ENCODE results near the gene ACD.
A peak's percentile ranks its signal among the peaks of the same experiment; 100 is the strongest.

The ACD gene

DNA sequence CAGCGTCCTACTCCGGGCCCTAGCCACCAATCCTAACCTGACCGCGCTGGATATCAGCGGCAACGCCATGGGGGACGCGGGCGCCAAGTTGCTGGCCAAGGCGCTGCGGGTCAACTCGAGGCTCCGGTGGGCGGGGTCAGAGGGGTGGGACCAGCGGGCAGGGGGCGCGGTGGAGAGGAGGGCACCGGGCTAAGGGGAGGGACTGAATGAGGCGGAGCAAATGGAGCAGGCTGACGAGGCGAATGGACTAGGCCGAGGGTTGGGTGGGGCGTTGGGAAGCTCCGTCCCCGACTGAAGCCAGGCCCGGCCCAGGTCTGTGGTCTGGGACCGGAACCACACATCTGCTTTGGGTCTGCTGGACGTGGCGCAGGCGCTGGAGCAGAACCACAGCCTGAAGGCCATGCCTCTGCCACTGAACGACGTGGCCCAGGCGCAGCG lies 10.5 kb downstream of the ACD start:
- no peak overlapping the region for H3K27ac ChIP-seq
- no peak for DNase-seq (ENCODE audit: low read depth, low spot score)

- no peak for DNase-seq (ENCODE audit: low read depth, low spot score)
- no peak overlapping the region for H3K27ac ChIP-seq
These were observed 11.2 kb downstream of the ACD start for GRCh38 chr16:67648764-67649407.

- DNase-seq (ENCODE audit: low read depth, low spot score): no peak
- H3K27ac ChIP-seq: no peak overlapping the region
These were observed 11.8 kb downstream of the ACD start for GRCh38 chr16:67648088-67648763.

GRCh38 chr16:67647681-67648080 lies 12.4 kb downstream of the ACD start:
- no peak overlapping the region for H3K27ac ChIP-seq
- DNase-seq (ENCODE audit: low read depth, low spot score): no peak

- no peak for DNase-seq (ENCODE audit: low read depth, low spot score)
- H3K27ac ChIP-seq: no peak overlapping the region
These were observed 12.9 kb downstream of the ACD start for GRCh38 chr16:67647111-67647651.

GRCh38 chr16:67645397-67646121 lies 14.5 kb downstream of the ACD start:
- no peak overlapping the region for H3K27ac ChIP-seq
- DNase-seq (ENCODE audit: low read depth, low spot score): no peak

DNA sequence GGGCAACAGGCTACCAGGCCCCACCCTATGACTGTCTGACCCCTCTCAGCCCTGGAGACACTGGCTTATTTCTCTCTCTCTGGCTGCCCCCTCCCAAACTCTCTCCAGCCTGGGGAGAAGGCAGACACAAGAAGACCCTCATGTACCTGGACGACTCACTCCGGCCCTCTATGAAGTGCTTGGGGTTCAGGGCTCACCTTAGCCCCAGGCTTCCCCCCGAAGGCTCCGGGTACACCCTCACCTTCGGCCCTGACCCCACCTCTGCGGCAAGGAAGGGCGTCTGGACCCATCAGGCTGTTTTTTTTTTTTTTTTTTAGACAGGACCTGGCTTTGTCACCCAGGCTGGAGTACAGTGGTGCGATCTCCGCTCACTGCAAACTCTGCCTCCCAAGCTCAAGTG lies 16.0 kb downstream of the ACD start:
- no peak for DNase-seq (ENCODE audit: low read depth, low spot score)
- no peak overlapping the region for H3K27ac ChIP-seq

DNA sequence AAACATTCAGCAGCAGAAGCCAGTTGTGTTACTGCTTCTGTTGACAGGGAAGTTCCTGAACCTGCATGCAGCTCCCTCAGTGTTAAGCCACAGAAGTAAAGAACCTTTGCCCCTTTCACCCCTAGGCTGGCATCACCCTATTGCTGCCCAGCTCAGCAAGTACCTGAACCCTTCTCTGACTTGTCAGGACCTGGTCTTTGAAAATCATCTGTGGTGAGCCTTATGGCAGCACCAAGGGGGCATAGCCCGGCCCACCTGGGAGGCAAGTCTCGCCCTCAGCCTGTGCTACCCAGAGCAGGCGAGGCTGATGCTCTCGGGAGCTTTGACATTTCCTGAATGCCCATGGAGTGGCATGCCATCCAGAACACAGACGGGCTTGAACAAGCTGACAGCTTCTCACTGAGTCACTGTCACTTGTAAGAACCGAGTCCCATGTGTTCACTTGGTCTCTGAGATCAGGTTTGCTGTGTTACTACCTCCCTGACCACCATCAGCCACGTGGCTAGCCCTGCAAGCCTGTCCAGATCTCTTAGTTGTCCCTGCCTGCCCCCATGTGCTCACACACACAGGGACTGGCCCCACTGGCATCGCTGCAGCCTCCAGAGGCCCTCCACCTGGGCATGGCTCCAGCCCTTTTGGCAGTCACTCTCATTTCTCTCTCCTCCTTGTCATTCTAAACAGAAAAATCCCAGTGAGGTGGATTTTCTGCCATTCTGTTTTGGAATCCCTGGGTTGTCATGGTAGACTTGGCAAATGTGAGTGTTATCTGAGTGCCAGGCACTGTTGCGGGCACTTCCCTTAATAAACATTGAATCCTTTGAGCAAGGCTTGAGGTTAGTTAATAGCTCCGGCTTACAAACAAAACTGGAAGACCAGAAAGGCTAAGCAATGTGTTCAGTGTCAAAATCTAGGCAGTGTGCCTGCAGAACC lies 18.0 kb downstream of the ACD start:
- peak; percentile 37 for DNase-seq (ENCODE audit: low read depth, low spot score)
- no peak overlapping the region for H3K27ac ChIP-seq

DNA sequence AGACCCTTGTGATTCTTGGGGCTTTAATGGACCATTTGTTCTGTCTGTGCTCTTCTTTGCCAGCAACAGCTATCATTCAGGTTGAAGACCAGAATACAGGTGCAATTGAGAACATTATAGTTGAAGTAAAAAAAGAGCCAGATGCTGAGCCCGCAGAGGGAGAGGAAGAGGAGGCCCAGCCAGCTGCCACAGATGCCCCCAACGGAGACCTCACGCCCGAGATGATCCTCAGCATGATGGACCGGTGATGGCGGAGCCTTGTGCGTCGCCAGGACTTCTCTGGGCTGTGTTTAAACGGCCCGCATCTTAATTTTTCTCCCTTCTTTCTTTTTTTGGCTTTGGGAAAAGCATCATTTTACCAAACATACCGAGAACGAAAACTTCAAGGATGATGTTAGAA lies 22.4 kb downstream of the ACD start:
- no peak overlapping the region for H3K27ac ChIP-seq
- DNase-seq (ENCODE audit: low read depth, low spot score): no peak

GRCh38 chr16:67636713-67637112 lies 23.3 kb downstream of the ACD start:
- DNase-seq (ENCODE audit: low read depth, low spot score): no peak
- H3K27ac ChIP-seq: no peak overlapping the region

GRCh38 chr16:67632415-67633172 lies 27.5 kb downstream of the ACD start:
- DNase-seq (ENCODE audit: low read depth, low spot score): no peak
- no peak overlapping the region for H3K27ac ChIP-seq

GRCh38 chr16:67628216-67628615 lies 31.8 kb downstream of the ACD start:
- DNase-seq (ENCODE audit: low read depth, low spot score): no peak

DNA sequence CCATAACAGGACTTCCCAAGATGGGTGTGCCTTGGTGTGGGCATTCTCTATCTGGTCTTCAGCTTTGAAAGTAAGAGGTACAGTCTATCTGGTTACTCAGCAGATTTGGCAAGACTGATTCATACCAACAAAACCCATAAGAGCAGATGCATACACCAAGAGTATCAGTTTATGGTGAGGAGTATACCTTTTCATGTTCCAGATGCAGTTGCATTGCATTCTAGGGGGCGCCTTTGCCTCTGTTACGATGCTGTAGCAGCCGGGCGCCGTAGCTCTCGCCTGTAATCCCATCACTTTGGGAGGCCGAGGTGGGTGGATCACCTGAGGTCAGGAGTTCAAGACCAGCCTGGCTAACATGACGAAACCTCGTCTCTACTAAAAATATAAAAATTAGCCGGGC lies 46.3 kb downstream of the ACD start:
- no peak for DNase-seq (ENCODE audit: low read depth, low spot score)

More at GRCh38 chr16:67628216-67628615, 31.8 kb downstream of the ACD start:
- H3K27ac ChIP-seq: no peak overlapping the region

DNA sequence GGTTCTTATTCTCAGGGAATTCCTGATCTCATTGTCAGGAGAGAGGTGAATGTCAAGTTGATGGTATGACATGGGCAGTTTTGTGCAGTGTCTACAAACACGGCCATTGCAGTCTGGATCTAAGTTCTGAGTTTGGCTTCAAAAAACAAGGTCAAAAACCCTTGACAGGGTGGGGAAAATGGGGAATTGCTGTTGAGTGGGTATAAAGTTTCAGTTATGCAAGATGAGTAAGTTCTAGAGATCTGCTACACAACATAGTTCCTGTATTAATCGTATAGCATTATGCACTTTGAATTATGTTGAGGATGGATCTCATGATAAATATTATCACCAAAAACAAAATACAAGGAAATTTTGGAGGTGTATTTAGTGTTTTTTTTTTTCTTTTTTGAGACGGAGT lies 51.7 kb downstream of the ACD start:
- DNase-seq (ENCODE audit: low read depth, low spot score): no peak
- no peak overlapping the region for H3K27ac ChIP-seq

More for the DNA sequence above, 46.3 kb downstream of the ACD start:
- no peak overlapping the region for H3K27ac ChIP-seq
